ENCODE measurements around the gene FAM13A. TPM values are rescaled to one million over a fixed set of nuclear protein-coding genes. Genes with fewer than 3 reads are reported as not detected.

Gene FAM13A
- total RNA-seq, 3 donors from 2014 or later, result 55.7 to 170 (median 118) TPM

DNA sequence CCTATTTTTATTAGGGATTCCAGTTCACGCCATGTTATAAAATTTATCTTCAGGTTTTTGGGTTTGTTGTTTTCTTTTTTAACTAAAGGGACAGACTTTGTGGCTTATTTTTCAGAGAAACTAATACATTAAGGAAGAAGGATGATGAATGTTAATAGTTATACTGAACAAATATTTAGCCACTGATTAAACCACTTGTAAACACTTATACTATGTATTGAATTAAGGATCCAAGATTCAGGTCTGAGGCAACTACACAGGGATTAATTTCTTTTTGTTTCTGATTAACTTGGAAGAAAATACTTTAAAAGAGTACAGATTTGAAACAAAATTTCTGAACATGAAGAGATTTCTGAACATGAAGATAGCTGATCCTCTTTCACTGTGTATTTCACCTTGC, 276.6 kb downstream of the FAM13A start:
- Histone ChIP-seq H3K4me3 (peak overlapping the region in 1 of 3 donors; percentile 25), H3K4me1 (no peaks in the 10 kb centered on the region), H3K36me3 (no peaks in the 10 kb centered on the region), H3K27ac (peak overlapping the region; percentile 1 to 78), H3K27me3 (no peaks in the 10 kb centered on the region), H3K9me3 (no peaks in the 10 kb centered on the region)
- intact Hi-C loops (cut with DNase I; ENCODE audit: low total_unique reads), result no loop called here
- no peak for DNase-seq (ENCODE audit: low spot score in 2 of 2)
- no peak for TF ChIP-seq POLR2AphosphoS5 (IDR thresholded peaks at IDR 0.05)
- no peak for TF ChIP-seq POLR2A (IDR thresholded peaks at IDR 0.05)
- TF ChIP-seq, protein P1, sequence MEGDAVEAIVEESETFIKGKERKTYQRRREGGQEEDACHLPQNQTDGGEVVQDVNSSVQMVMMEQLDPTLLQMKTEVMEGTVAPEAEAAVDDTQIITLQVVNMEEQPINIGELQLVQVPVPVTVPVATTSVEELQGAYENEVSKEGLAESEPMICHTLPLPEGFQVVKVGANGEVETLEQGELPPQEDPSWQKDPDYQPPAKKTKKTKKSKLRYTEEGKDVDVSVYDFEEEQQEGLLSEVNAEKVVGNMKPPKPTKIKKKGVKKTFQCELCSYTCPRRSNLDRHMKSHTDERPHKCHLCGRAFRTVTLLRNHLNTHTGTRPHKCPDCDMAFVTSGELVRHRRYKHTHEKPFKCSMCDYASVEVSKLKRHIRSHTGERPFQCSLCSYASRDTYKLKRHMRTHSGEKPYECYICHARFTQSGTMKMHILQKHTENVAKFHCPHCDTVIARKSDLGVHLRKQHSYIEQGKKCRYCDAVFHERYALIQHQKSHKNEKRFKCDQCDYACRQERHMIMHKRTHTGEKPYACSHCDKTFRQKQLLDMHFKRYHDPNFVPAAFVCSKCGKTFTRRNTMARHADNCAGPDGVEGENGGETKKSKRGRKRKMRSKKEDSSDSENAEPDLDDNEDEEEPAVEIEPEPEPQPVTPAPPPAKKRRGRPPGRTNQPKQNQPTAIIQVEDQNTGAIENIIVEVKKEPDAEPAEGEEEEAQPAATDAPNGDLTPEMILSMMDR (IDR thresholded peaks at IDR 0.05), result no peak

DNA sequence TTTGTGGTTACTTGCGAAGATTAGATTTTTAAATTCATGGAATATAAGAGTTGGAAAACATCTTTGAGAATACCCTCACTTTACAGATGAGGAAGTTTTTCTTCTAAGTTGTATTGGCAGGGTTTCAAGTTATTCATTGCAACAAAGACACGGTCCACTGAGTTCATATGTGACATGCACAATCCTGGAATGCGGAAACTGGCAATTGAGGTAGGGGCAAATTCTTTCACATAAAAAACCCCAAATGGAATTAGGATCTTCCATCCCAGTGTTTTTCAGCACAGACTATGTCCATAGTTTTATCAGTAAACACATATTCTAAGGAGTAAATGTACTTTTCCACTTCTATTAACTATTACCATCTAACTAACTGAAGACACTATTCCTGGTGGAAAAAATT, 277.6 kb downstream of the FAM13A start:
- no peaks in the 10 kb centered on the region for H3K4me1 ChIP-seq
- H3K36me3 ChIP-seq, result no peaks in the 10 kb centered on the region
- peak overlapping the region in 1 of 3 donors; percentile 25 for H3K4me3 ChIP-seq
- DNase-seq (ENCODE audit: low spot score in 2 of 2), result peak in 1 of 2 donors; percentile 29
- intact Hi-C loops (cut with DNase I; ENCODE audit: low total_unique reads), result no loop called here
- H3K27ac ChIP-seq, result peak overlapping the region; percentile 50 to 78
- no peaks in the 10 kb centered on the region for H3K9me3 ChIP-seq
- TF ChIP-seq POLR2A (IDR thresholded peaks at IDR 0.05), result no peak
- peak in 1 of 3 donors; percentile 36 for TF ChIP-seq POLR2AphosphoS5 (IDR thresholded peaks at IDR 0.05)
- TF ChIP-seq, protein P1 (IDR thresholded peaks at IDR 0.05), result no peak
- H3K27me3 ChIP-seq, result no peaks in the 10 kb centered on the region

DNA sequence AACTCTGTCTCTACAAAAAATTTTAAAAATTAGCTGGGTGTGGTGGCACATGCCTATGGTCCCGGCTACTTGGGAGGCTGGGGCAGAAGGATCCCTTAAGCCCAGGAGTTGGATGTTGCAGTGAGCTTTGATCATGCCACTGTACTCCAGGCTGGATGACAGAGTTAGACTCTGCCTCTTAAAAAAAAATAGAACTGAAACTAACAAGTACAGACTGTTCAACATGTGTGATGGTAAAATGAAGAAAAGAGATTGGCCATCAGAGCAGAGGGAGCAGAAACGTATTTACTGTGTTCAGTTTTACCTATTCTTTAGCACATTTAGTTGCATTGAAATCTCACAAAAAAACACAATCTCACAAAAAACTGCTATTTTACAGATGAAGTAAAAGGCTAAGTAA, 281.5 kb downstream of the FAM13A start:
- Histone ChIP-seq H3K4me1 (no peaks in the 10 kb centered on the region), H3K36me3 (no peaks in the 10 kb centered on the region), H3K4me3 (no peak overlapping the region), H3K27me3 (no peaks in the 10 kb centered on the region), H3K27ac (peak overlapping the region in 1 of 2 donors; percentile 20), H3K9me3 (no peaks in the 10 kb centered on the region)
- TF ChIP-seq POLR2AphosphoS5 (IDR thresholded peaks at IDR 0.05) (no peak), POLR2A (IDR thresholded peaks at IDR 0.05) (no peak)
- TF ChIP-seq, protein P1 (IDR thresholded peaks at IDR 0.05), result no peak
- intact Hi-C loops (cut with DNase I; ENCODE audit: low total_unique reads), result no loop called here
- no peak for DNase-seq (ENCODE audit: low spot score in 2 of 2)

DNA sequence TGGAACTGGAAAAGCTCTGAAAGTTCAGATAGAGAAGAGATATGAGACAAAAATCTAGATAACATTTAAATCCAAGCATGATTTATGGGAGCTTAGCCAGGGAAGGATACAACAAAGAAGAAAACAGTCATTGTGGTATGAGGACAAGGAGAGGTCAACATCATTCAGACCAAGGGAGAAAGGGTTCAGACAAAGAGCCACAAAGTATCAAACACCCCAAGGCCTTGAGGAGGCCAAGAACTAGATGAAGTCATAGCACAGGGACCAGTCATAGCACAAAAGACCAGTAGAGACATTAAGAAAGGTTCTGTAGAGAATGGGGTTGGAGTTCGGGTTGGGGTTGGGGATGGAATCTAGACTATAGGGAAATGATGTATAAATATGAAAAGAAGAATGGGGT, 282.0 kb downstream of the FAM13A start:
- Histone ChIP-seq H3K36me3 (no peaks in the 10 kb centered on the region), H3K9me3 (no peaks in the 10 kb centered on the region)
- intact Hi-C loops (cut with DNase I; ENCODE audit: low total_unique reads), result no loop called here

DNA sequence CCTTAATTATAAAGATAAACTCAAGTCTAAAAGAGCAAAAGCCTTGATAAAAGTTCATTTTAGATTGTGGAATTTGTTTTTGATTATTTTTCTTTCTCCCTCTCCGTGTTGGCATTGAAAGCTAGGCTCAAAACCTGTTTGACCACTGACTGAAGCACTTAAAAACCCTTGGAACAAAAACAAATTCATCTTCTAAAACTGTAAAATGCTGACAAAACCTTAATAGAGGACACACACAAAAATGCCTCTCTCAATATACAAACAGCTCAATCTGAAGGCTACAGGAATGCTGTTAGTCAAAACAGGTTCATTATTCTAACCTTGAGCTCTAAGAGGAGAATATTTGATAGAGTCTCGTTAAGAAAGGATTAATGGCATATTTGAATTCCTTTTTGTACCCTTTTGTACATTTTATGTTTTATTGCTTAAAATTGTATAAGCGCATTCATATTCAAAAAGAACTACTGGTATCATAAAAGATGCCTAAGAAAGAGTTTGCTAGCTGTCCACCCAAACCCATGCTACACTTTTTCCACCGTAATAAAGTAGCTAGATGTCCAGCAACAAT, 285.0 kb downstream of the FAM13A start:
- Histone ChIP-seq H3K9me3 (no peaks in the 10 kb centered on the region), H3K27me3 (no peaks in the 10 kb centered on the region), H3K4me3 (no peak overlapping the region), H3K36me3 (no peaks in the 10 kb centered on the region), H3K27ac (peak overlapping the region; percentile 36 to 58), H3K4me1 (no peaks in the 10 kb centered on the region)
- DNase-seq (ENCODE audit: low spot score in 2 of 2), result no peak
- intact Hi-C loops (cut with DNase I; ENCODE audit: low total_unique reads), result no loop called here
- TF ChIP-seq POLR2AphosphoS5 (IDR thresholded peaks at IDR 0.05), result no peak

More for the DNA sequence above, 282.0 kb downstream of the FAM13A start:
- H3K4me1 ChIP-seq, result no peaks in the 10 kb centered on the region
- H3K27ac ChIP-seq, result peak overlapping the region in 1 of 2 donors; percentile 20
- TF ChIP-seq POLR2AphosphoS5 (IDR thresholded peaks at IDR 0.05), result no peak
- no peak for TF ChIP-seq POLR2A (IDR thresholded peaks at IDR 0.05)
- TF ChIP-seq, protein P1 (IDR thresholded peaks at IDR 0.05), result no peak
- H3K4me3 ChIP-seq, result no peak overlapping the region
- DNase-seq (ENCODE audit: low spot score in 2 of 2), result no peak
- no peaks in the 10 kb centered on the region for H3K27me3 ChIP-seq

All from breast epithelium (tissue), 4 donors.